Sigmoid colon (tissue), 3 donors: ENCODE results near the gene PTPN1.

Experiments
- CTCF ChIP-seq, 4 experiments: fragments of 450-650 bp in 3 of 4; fragments of 200-600 bp in 1 of 4; IDR thresholded peaks; one replicate each; pipeline ENCODE4 v1.5.1; 2016 to 2019; ENCODE audit warnings: antibody characterized with exemption in 4 of 4, mild to moderate bottlenecking in 3 of 4, moderate library complexity in 2 of 4
- POLR2A ChIP-seq, 2 donors: fragments of 450-650 bp; IDR thresholded peaks; one replicate each; pipeline ENCODE4 v1.6.1; 2016; ENCODE audit warnings: antibody characterized with exemption in 2 of 2, mild to moderate bottlenecking in 2 of 2, moderate library complexity in 2 of 2

DNA sequence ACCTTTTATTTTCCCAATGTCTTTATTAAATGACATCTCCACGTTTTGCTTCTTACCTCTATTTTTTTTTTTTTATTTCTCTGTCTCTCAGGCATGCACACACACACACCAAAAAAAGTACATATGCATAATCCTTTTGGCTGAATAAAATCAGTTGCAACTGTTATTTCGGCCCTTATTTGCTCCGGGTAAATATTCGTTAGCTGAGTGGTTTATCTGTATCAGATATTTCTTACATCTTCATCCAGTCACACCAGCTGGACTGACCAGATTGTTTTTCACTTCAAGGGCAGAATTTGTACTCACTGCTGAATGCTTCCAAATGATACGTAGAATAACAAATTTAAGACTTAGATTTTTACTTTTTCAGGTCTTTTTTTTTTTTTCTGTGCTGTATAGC lies 45.5 kb downstream of the PTPN1 start:
- TF ChIP-seq CTCF (IDR thresholded peaks at IDR 0.05) = no peak
- no peak for TF ChIP-seq POLR2A (IDR thresholded peaks at IDR 0.05)
